ENCODE measurements around the gene BACE1. TPM values are rescaled to one million over a fixed set of nuclear protein-coding genes. Genes with fewer than 3 reads are reported as not detected.

BACE1 gene
- total RNA-seq, 1 donor from 2014 or later: 0.40 TPM

GRCh38 chr11:117299351-117300282, 16.4 kb downstream of the BACE1 start:
- H3K36me3 Mint-ChIP-seq (ENCODE audit: low read depth): no peaks in the 10 kb centered on the region
- H3K27me3 Mint-ChIP-seq: peaks cover 4% of the 10 kb centered on the region
- H3K9me3 Mint-ChIP-seq: no peaks in the 10 kb centered on the region
- intact Hi-C loops (cut with micrococcal nuclease): no loop called here
- no peak overlapping the region for H3K27ac Mint-ChIP-seq
- no peak overlapping the region for H3K4me3 Mint-ChIP-seq
- peaks cover 5% of the 10 kb centered on the region for H3K4me1 Mint-ChIP-seq
- DNase-seq: no peak

DNA sequence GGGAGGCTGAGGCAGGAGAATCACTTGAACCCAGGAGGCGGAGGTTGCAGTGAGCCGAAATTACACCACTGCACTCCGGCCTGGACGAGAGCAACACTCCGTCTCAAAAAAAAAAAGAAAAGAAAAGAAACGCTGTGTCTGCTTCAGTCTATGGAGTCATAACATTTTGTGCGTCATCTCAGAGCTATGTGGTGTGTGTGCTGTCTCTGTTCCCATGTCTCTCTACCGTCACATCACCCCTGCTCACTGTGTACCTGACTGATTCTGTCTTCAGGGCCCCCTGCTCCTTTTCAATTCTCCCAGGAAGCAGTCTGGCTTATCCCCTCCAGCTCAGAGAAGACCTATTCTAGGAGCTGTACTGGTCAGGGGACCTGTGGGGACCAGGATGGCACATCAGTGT, 17.9 kb downstream of the BACE1 start:
- intact Hi-C loops (cut with micrococcal nuclease): no loop called here
- Mint-ChIP-seq H3K4me1 (peaks cover 5% of the 10 kb centered on the region), H3K9me3 (no peaks in the 10 kb centered on the region), H3K27me3 (peaks cover 2% of the 10 kb centered on the region), H3K36me3 (ENCODE audit: low read depth) (no peaks in the 10 kb centered on the region), H3K27ac (no peak overlapping the region), H3K4me3 (no peak overlapping the region)
- no peak for DNase-seq

DNA sequence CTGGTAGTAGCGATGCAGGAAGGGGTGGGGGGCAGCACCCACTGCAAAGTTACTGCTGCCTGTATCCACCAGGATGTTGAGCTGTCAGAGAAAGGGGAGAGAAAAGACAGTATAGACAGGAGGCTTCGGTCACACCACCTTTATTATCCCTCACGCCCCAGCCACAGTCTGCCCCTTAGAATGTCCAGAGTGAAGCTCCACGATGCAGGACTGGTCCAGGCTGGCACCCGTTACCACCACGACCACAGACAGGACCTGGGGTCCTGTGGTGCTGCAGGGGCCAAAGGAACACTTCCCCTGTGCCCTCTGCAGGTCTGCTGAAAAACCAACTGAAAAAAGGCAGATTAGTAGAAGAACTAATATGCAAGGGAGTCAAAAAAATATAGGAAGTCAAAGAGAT, 19.2 kb downstream of the BACE1 start:
- Mint-ChIP-seq H3K27me3 (peaks cover 2% of the 10 kb centered on the region), H3K9me3 (no peaks in the 10 kb centered on the region), H3K27ac (no peak overlapping the region), H3K36me3 (ENCODE audit: low read depth) (no peaks in the 10 kb centered on the region), H3K4me3 (no peak overlapping the region), H3K4me1 (peaks cover 5% of the 10 kb centered on the region)
- no peak for DNase-seq
- intact Hi-C loops (cut with micrococcal nuclease): no loop called here

- Mint-ChIP-seq H3K9me3 (no peaks in the 10 kb centered on the region), H3K4me3 (no peak overlapping the region), H3K27me3 (no peaks in the 10 kb centered on the region), H3K36me3 (ENCODE audit: low read depth) (peaks cover 2% of the 10 kb centered on the region), H3K4me1 (peaks cover 2% of the 10 kb centered on the region), H3K27ac (no peak overlapping the region)
- intact Hi-C loops (cut with micrococcal nuclease): no loop called here
- no peak for DNase-seq
Measured at GRCh38 chr11:117295438-117296137, 20.5 kb downstream of the BACE1 start.

GRCh38 chr11:117292616-117293015, 23.4 kb downstream of the BACE1 start:
- intact Hi-C loops (cut with micrococcal nuclease): no loop called here
- Mint-ChIP-seq H3K9me3 (no peaks in the 10 kb centered on the region), H3K36me3 (ENCODE audit: low read depth) (peaks cover 2% of the 10 kb centered on the region), H3K4me1 (no peaks in the 10 kb centered on the region), H3K4me3 (no peak overlapping the region), H3K27me3 (no peaks in the 10 kb centered on the region), H3K27ac (no peak overlapping the region)
- DNase-seq: no peak

GRCh38 chr11:117290809-117291396, 25.2 kb downstream of the BACE1 start, which contains the start of gene BACE1-AS:
TSS of gene BACE1-AS (plus strand) at chr11:117291346.
- DNase-seq: no peak
- H3K4me1 Mint-ChIP-seq: no peaks in the 10 kb centered on the region
- H3K36me3 Mint-ChIP-seq (ENCODE audit: low read depth): peaks cover 7% of the 10 kb centered on the region
- intact Hi-C loops (cut with micrococcal nuclease): no loop called here
- H3K4me3 Mint-ChIP-seq: no peak within 1 kb of the TSS
- no peaks in the 10 kb centered on the region for H3K27me3 Mint-ChIP-seq
- no peak within 1 kb of the TSS for H3K27ac Mint-ChIP-seq
- no peaks in the 10 kb centered on the region for H3K9me3 Mint-ChIP-seq

DNA sequence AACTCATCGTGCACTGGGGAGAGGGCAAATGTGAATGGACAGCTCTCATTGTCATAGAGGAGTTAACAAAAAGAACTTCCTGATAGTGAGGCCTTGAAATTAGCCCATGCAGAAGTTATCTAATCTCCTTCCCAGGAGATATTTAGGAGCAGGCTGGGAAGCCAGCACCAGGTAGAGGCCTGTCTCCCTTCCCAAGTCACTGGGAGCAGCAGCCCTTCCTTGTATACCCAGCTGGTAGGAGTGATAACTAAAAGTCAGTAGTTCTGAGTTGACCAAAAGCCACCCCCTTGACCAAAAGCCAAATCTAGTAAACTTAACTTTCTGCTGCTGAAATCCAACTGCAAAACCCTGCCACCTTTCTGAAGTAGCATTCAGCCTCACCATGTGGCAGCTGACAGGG, 26.3 kb downstream of the BACE1 start:
- H3K4me3 Mint-ChIP-seq: no peak overlapping the region
- intact Hi-C loops (cut with micrococcal nuclease): no loop called here
- peaks cover 13% of the 10 kb centered on the region for H3K36me3 Mint-ChIP-seq (ENCODE audit: low read depth)
- no peaks in the 10 kb centered on the region for H3K4me1 Mint-ChIP-seq
- no peak for DNase-seq
- H3K9me3 Mint-ChIP-seq: no peaks in the 10 kb centered on the region
- H3K27ac Mint-ChIP-seq: no peak overlapping the region
- no peaks in the 10 kb centered on the region for H3K27me3 Mint-ChIP-seq

DNA sequence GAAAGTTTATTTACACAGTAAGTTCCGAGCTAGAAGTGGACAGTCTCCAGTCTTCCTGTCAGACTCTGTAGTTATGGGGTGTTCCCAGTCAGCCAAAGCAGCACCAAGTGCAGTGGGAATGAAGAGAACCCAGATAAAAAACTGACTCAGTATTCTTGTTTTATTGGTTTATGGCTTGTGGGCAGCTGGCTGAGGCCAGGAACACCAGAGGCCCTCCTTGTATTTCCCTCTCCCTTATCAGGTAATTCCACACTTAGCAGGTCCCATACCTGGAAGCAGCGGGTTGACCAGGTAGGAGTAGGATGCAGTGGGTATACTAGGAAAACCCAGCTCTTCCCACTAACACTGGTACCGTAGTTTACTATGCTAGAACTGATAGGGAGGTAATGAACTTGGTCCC, 28.4 kb downstream of the BACE1 start:
- H3K27ac Mint-ChIP-seq: no peak overlapping the region
- intact Hi-C loops (cut with micrococcal nuclease): no loop called here
- no peak for DNase-seq
- no peaks in the 10 kb centered on the region for H3K27me3 Mint-ChIP-seq
- no peaks in the 10 kb centered on the region for H3K4me1 Mint-ChIP-seq
- peaks cover 21% of the 10 kb centered on the region for H3K36me3 Mint-ChIP-seq (ENCODE audit: low read depth)
- no peaks in the 10 kb centered on the region for H3K9me3 Mint-ChIP-seq
- no peak overlapping the region for H3K4me3 Mint-ChIP-seq

DNA sequence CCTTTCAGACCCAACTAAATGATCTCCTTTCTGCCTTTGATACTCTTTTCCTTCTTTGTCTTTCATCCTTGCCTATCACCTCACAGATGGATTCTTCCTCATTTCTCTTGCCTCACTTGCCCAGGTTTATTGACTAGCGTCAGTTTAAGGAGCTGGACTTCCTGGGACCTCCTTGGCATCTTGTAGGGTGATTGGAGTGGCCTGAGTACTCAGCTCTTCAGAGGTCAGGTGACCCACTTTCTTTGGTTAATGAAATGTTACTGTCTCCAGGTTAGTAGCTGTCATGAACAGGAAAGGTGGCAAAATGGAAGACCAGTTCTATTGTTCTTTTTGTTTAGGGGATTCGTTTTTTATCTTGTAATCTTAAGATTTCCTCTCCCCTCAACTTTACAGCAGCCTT, 29.5 kb downstream of the BACE1 start:
- H3K36me3 Mint-ChIP-seq (ENCODE audit: low read depth): peaks cover 31% of the 10 kb centered on the region
- intact Hi-C loops (cut with micrococcal nuclease): no loop called here
- no peaks in the 10 kb centered on the region for H3K27me3 Mint-ChIP-seq
- DNase-seq: no peak
- no peak overlapping the region for H3K27ac Mint-ChIP-seq
- no peak overlapping the region for H3K4me3 Mint-ChIP-seq
- no peaks in the 10 kb centered on the region for H3K9me3 Mint-ChIP-seq
- H3K4me1 Mint-ChIP-seq: no peaks in the 10 kb centered on the region

DNA sequence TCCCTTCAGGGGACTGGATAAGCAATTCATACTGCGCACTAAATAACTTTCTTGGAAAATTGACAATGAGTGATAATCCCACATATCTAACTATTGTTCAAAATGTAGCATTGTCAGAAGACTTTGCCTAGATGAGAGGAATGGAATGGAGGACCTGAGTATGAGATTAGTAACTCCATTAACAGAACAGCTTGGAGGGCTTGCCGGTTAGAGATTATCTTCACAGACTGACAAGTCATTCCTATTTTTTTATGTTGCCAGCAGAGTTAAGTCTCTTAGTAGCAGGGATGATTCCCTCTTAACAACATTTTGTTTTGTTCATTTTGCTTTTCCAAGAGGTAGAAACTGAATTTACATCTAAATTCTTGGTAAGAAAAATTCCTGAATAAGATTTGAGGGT, 32.0 kb downstream of the BACE1 start:
- Mint-ChIP-seq H3K36me3 (ENCODE audit: low read depth) (peaks cover 36% of the 10 kb centered on the region), H3K4me3 (no peak overlapping the region), H3K27me3 (no peaks in the 10 kb centered on the region), H3K4me1 (peaks cover 7% of the 10 kb centered on the region), H3K27ac (no peak overlapping the region), H3K9me3 (no peaks in the 10 kb centered on the region)
- no peak for DNase-seq
- intact Hi-C loops (cut with micrococcal nuclease): no loop called here

GRCh38 chr11:117282956-117283355, 33.1 kb downstream of the BACE1 start:
- peaks cover 7% of the 10 kb centered on the region for H3K4me1 Mint-ChIP-seq
- no peaks in the 10 kb centered on the region for H3K27me3 Mint-ChIP-seq
- peaks cover 36% of the 10 kb centered on the region for H3K36me3 Mint-ChIP-seq (ENCODE audit: low read depth)
- no peak overlapping the region for H3K4me3 Mint-ChIP-seq
- intact Hi-C loops (cut with micrococcal nuclease): no loop called here
- H3K9me3 Mint-ChIP-seq: no peaks in the 10 kb centered on the region
- no peak overlapping the region for H3K27ac Mint-ChIP-seq
- no peak for DNase-seq

GRCh38 chr11:117281869-117282268, 34.2 kb downstream of the BACE1 start:
- peaks cover 36% of the 10 kb centered on the region for H3K36me3 Mint-ChIP-seq (ENCODE audit: low read depth)

DNA sequence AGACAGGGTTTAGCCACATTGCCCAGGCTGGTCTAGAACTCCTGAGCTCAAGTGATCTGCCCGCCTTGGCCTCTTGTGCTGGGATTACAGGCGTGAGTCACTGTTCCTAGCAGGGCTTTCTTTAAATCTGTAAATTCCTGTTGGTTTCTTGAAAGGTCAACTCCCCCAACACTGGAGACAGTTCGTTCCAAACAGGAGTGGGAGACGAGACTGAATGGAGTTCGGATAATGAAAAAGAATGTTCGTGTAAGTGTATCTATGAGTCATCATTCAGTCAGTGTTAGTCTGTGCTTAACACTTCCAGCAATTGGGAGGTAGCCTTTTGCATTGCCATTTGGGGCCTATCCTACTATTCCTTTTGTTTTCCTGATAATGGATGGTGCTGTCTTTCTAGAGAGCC, 34.9 kb downstream of the BACE1 start:
- Mint-ChIP-seq H3K36me3 (ENCODE audit: low read depth) (peaks cover 33% of the 10 kb centered on the region), H3K9me3 (no peaks in the 10 kb centered on the region), H3K27me3 (no peaks in the 10 kb centered on the region), H3K27ac (no peak overlapping the region), H3K4me1 (peaks cover 7% of the 10 kb centered on the region), H3K4me3 (no peak overlapping the region)
- no peak for DNase-seq
- intact Hi-C loops (cut with micrococcal nuclease): no loop called here

More at GRCh38 chr11:117281869-117282268, 34.2 kb downstream of the BACE1 start:
- no peak overlapping the region for H3K4me3 Mint-ChIP-seq
- H3K4me1 Mint-ChIP-seq: peaks cover 7% of the 10 kb centered on the region
- intact Hi-C loops (cut with micrococcal nuclease): no loop called here
- no peak for DNase-seq
- no peak overlapping the region for H3K27ac Mint-ChIP-seq
- no peaks in the 10 kb centered on the region for H3K9me3 Mint-ChIP-seq
- H3K27me3 Mint-ChIP-seq: no peaks in the 10 kb centered on the region
